Measurements from ENCODE around the gene CTDSP1. TPM values are rescaled to one million over a fixed set of nuclear protein-coding genes. Genes with fewer than 3 reads are reported as not detected.

CTDSP1 gene
- polyA plus RNA-seq, 1 of the 3 experiments (the other 2 are of a cell fraction) = 88.0 TPM

DNA sequence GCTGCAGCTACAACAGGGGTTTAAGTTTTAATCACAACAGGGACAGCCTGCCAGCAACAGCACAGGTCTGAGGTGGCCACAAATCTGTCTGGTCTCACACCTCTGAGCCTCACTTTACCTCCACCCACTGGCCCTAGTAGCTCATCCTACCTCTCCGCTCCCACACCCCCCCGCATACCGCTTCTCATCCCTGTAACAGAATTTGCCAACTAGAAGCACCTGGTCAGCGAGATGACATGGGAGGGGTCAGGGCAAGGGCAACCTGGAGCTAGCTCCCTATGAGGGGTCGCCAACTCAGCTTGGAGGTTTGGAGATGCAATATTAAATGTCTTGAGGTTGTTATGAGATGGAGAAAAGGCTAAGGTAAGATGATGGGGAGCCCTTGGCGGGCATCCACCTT lies 35.5 kb upstream of the CTDSP1 start:
- 73% methylated on average over 6 of the region's 6 CpGs for WGBS (ENCODE audit: low lambda C conversion rate)
- no peaks in the 10 kb centered on the region for H3K9me2 ChIP-seq
- POLR2A ChIA-PET = no interaction called here
- H4K20me1 ChIP-seq (ENCODE audit: insufficient read depth) = no peaks in the 10 kb centered on the region
- no peaks in the 10 kb centered on the region for H3K79me2 ChIP-seq (ENCODE audit: insufficient read depth)
- no peaks in the 10 kb centered on the region for H3K36me3 ChIP-seq (replicated peaks in 1 of 2; ENCODE audit: control insufficient read depth in 1 of 2, insufficient read depth in 2 of 2, low read length in 1 of 2)
- CTCF ChIA-PET = no interaction called here
- H3K4me3 ChIP-seq (ENCODE audit: low read depth in 2 of 2, low read length in 1 of 2) = no peak overlapping the region
- no peaks in the 10 kb centered on the region for H3F3A ChIP-seq (replicated peaks; ENCODE audit: insufficient read depth)
- DNase-seq = no peak
- H3K9me3 ChIP-seq = no peaks in the 10 kb centered on the region
- no peak overlapping the region for H3K9ac ChIP-seq
- no peak overlapping the region for H3K27ac ChIP-seq (ENCODE audit: low read depth in 2 of 2, low read length in 1 of 2)
- TF ChIP-seq NRF1 (IDR thresholded peaks at IDR 0.05; ENCODE audit: low read depth, low read length) = no peak
- no peaks in the 10 kb centered on the region; a peak in 1 of 4 replicates for H3K4me1 ChIP-seq (ENCODE audit: control insufficient read depth in 1 of 2, insufficient read depth in 2 of 2, low read depth in 1 of 2, low read length in 1 of 2)
- no peak overlapping the region for H3K4me2 ChIP-seq
- H3K27me3 ChIP-seq (ENCODE audit: insufficient read depth) = no peaks in the 10 kb centered on the region
- H2AFZ ChIP-seq (ENCODE audit: low read depth) = no peak overlapping the region

DNA sequence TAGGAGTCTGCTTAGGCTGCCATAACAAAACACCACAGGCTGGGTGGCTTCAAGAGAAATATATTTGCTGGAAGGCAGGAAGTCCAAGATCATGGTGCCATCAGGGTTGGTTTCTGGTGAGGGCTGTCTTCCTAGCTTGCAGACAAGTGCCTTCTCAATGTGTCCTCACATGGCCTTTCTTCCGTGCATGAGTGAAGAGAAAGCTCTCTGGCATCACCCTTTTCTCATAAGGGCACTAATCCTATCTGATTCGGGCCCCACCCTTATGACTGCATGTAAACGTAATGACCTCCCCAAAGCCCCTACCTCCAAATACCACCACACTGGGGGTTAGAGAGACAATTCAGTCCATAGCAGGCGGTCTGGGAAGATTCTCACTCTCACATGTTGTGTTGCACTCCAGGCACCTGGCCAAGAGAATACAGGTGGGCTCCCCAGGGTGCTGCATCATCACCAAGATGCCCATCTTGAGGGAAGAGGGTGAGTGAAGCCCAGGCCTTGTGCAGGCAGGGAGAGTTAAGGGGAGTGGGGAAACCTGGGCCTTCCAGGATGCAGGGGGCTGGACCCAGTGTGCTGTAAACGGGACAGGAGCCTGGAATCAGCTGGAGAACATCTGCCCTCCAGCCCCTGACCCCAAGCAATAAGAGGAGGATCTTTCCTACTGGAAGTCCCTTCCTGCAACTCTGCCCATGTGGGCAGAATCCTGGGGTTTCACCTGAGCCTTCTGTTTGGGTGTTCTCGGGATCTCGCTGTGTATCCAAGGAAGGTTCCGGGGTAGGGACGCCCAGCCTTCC lies 32.9 kb upstream of the CTDSP1 start:
- POLR2A ChIA-PET = no interaction called here
- H3K4me3 ChIP-seq (ENCODE audit: low read depth in 2 of 2, low read length in 1 of 2) = no peak overlapping the region
- no peaks in the 10 kb centered on the region for H3K79me2 ChIP-seq (ENCODE audit: insufficient read depth)
- no peak for TF ChIP-seq RCOR1 (IDR thresholded peaks at IDR 0.05; ENCODE audit: low read length)
- no peak for TF ChIP-seq MEF2A (IDR thresholded peaks at IDR 0.05; ENCODE audit: borderline replicate concordance, low read depth)
- TF ChIP-seq RFX5 (IDR thresholded peaks at IDR 0.05; ENCODE audit: low read length) = no peak
- TF ChIP-seq GATA2 (CRISPR knock-in tag; IDR thresholded peaks at IDR 0.05) = no peak
- TF ChIP-seq CHD2 (IDR thresholded peaks at IDR 0.05; ENCODE audit: low read length, partially characterized antibody) = no peak
- TF ChIP-seq, protein P1, sequence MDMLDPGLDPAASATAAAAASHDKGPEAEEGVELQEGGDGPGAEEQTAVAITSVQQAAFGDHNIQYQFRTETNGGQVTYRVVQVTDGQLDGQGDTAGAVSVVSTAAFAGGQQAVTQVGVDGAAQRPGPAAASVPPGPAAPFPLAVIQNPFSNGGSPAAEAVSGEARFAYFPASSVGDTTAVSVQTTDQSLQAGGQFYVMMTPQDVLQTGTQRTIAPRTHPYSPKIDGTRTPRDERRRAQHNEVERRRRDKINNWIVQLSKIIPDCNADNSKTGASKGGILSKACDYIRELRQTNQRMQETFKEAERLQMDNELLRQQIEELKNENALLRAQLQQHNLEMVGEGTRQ (IDR thresholded peaks at IDR 0.05; ENCODE audit: borderline replicate concordance, low read depth, low read length) = no peak
- TF ChIP-seq, protein P2, sequence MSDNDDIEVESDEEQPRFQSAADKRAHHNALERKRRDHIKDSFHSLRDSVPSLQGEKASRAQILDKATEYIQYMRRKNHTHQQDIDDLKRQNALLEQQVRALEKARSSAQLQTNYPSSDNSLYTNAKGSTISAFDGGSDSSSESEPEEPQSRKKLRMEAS (IDR thresholded peaks at IDR 0.05; ENCODE audit: low read depth) = no peak
- TF ChIP-seq FOSL2 (IDR thresholded peaks at IDR 0.05; ENCODE audit: borderline replicate concordance, low read depth) = no peak
- 89% methylated on average over 9 of the region's 9 CpGs for WGBS (ENCODE audit: low lambda C conversion rate)
- no peaks in the 10 kb centered on the region for H3F3A ChIP-seq (replicated peaks; ENCODE audit: insufficient read depth)
- H3K27ac ChIP-seq (ENCODE audit: low read depth in 2 of 2, low read length in 1 of 2) = no peak overlapping the region
- no peaks in the 10 kb centered on the region for H3K27me3 ChIP-seq (ENCODE audit: insufficient read depth)
- DNase-seq = no peak
- H3K9me3 ChIP-seq = no peaks in the 10 kb centered on the region
- CTCF ChIA-PET = interaction anchor here (1.4 to 1.6 kb wide), 2 partner anchors 10 to 30 kb away, joined by 4 to 5 read pairs; partner anchors contain the start of gene CATIP
- H2AFZ ChIP-seq (ENCODE audit: low read depth) = no peak overlapping the region
- H3K9ac ChIP-seq = no peak overlapping the region
- H3K36me3 ChIP-seq (replicated peaks in 1 of 2; ENCODE audit: control insufficient read depth in 1 of 2, insufficient read depth in 2 of 2, low read length in 1 of 2) = no peaks in the 10 kb centered on the region
- no peaks in the 10 kb centered on the region for H3K9me2 ChIP-seq
- no peak overlapping the region for H3K4me2 ChIP-seq
- no peaks in the 10 kb centered on the region; a peak in 1 of 4 replicates for H3K4me1 ChIP-seq (ENCODE audit: control insufficient read depth in 1 of 2, insufficient read depth in 2 of 2, low read depth in 1 of 2, low read length in 1 of 2)
- H4K20me1 ChIP-seq (ENCODE audit: insufficient read depth) = no peaks in the 10 kb centered on the region
